ENCODE data around the gene SOS2. TPM values are rescaled to one million over a fixed set of nuclear protein-coding genes. Genes with fewer than 3 reads are reported as not detected.

Gene SOS2
- total RNA-seq, 2 donors from 2014 or later, result 38.2 to 41.7 TPM

- peaks cover 6 to 9% of the 10 kb centered on the region in 2 donors for H3K36me3 Mint-ChIP-seq (ENCODE audit: insufficient read depth in 2 of 2)
- H3K27ac Mint-ChIP-seq, result peak overlapping the region; percentile 11
- no peak for DNase-seq
- peaks cover 3% of the 10 kb centered on the region for H3K4me1 Mint-ChIP-seq (ENCODE audit: low read depth)
- no peaks in the 10 kb centered on the region for H3K27me3 Mint-ChIP-seq (ENCODE audit: low read depth)
- no peaks in the 10 kb centered on the region for H3K9me3 Mint-ChIP-seq
- H3K4me3 Mint-ChIP-seq, result no peak overlapping the region
- no peak for ATAC-seq (replicated peaks in 1 of 2)
These were observed 103.6 kb downstream of the SOS2 start for GRCh38 chr14:50127802-50128201.

- ATAC-seq (replicated peaks in 1 of 2), result peak; percentile 65 to 86
- peaks cover 0 to 4% of the 10 kb centered on the region in 2 donors for H3K36me3 Mint-ChIP-seq (ENCODE audit: insufficient read depth in 2 of 2)
- H3K27ac Mint-ChIP-seq, result no peak overlapping the region
- no peaks in the 10 kb centered on the region for H3K27me3 Mint-ChIP-seq (ENCODE audit: low read depth)
- DNase-seq, result no peak
- peaks cover 6% of the 10 kb centered on the region for H3K4me1 Mint-ChIP-seq (ENCODE audit: low read depth)
- H3K9me3 Mint-ChIP-seq, result no peaks in the 10 kb centered on the region
- H3K4me3 Mint-ChIP-seq, result no peak overlapping the region
These were observed 108.3 kb downstream of the SOS2 start for GRCh38 chr14:50123062-50123461.

GRCh38 chr14:50122291-50122690 is 109.1 kb downstream of the SOS2 start:
- DNase-seq (no peak), ATAC-seq (replicated peaks in 1 of 2) (no peak)
- Mint-ChIP-seq H3K27me3 (ENCODE audit: low read depth) (no peaks in the 10 kb centered on the region), H3K4me3 (no peak overlapping the region), H3K27ac (no peak overlapping the region), H3K4me1 (ENCODE audit: low read depth) (peaks cover 6% of the 10 kb centered on the region), H3K36me3 (ENCODE audit: insufficient read depth in 2 of 2) (peaks cover 0 to 4% of the 10 kb centered on the region in 2 donors), H3K9me3 (no peaks in the 10 kb centered on the region)

GRCh38 chr14:50121486-50121885 is 109.9 kb downstream of the SOS2 start:
- no peak overlapping the region for H3K4me3 Mint-ChIP-seq
- no peak overlapping the region for H3K27ac Mint-ChIP-seq

GRCh38 chr14:50117456-50117855 is 113.9 kb downstream of the SOS2 start:
- no peaks in the 10 kb centered on the region for H3K27me3 Mint-ChIP-seq (ENCODE audit: low read depth)
- H3K9me3 Mint-ChIP-seq, result no peaks in the 10 kb centered on the region
- ATAC-seq (replicated peaks in 1 of 2), result no peak
- peak overlapping the region; percentile 63 for H3K27ac Mint-ChIP-seq
- H3K36me3 Mint-ChIP-seq (ENCODE audit: insufficient read depth in 2 of 2), result peaks cover 8 to 20% of the 10 kb centered on the region in 2 donors
- peak overlapping the region in 1 of 2 donors; percentile 29 for H3K4me3 Mint-ChIP-seq
- peaks cover 42% of the 10 kb centered on the region for H3K4me1 Mint-ChIP-seq (ENCODE audit: low read depth)
- DNase-seq, result no peak

More at GRCh38 chr14:50121486-50121885, 109.9 kb downstream of the SOS2 start:
- Mint-ChIP-seq H3K36me3 (ENCODE audit: insufficient read depth in 2 of 2) (peaks cover under 1 to 6% of the 10 kb centered on the region in 2 donors), H3K9me3 (no peaks in the 10 kb centered on the region), H3K27me3 (ENCODE audit: low read depth) (no peaks in the 10 kb centered on the region), H3K4me1 (ENCODE audit: low read depth) (peaks cover 12% of the 10 kb centered on the region)
- DNase-seq (no peak), ATAC-seq (replicated peaks in 1 of 2) (no peak)

GRCh38 chr14:50116966-50117365 is 114.4 kb downstream of the SOS2 start:
- peaks cover 10 to 25% of the 10 kb centered on the region in 2 donors for H3K36me3 Mint-ChIP-seq (ENCODE audit: insufficient read depth in 2 of 2)
- H3K4me1 Mint-ChIP-seq (ENCODE audit: low read depth), result peaks cover 42% of the 10 kb centered on the region
- H3K9me3 Mint-ChIP-seq, result no peaks in the 10 kb centered on the region
- ATAC-seq (replicated peaks in 1 of 2) (no peak), DNase-seq (no peak)
- H3K27me3 Mint-ChIP-seq (ENCODE audit: low read depth), result no peaks in the 10 kb centered on the region
- peak overlapping the region; percentile 99 for H3K27ac Mint-ChIP-seq
- peak overlapping the region; percentile 84 to 97 for H3K4me3 Mint-ChIP-seq

GRCh38 chr14:50116181-50116956 is 115.0 kb downstream of the SOS2 start, which contains the start of gene VCPKMT:
TSS of gene VCPKMT (minus strand) at chr14:50116572. CDS start at chr14:50116552, 20 bp downstream.
- H3K4me1 Mint-ChIP-seq (ENCODE audit: low read depth), result peaks cover 45% of the 10 kb centered on the region
- H3K9me3 Mint-ChIP-seq, result no peaks in the 10 kb centered on the region
- H3K36me3 Mint-ChIP-seq (ENCODE audit: insufficient read depth in 2 of 2), result peaks cover 10 to 27% of the 10 kb centered on the region in 2 donors
- H3K27ac Mint-ChIP-seq, result peak within 1 kb of the TSS; percentile 99
- DNase-seq (peak; percentile 98 to 99), ATAC-seq (replicated peaks in 1 of 2) (peak; percentile 100)
- peak within 1 kb of the TSS; percentile 84 to 97 for H3K4me3 Mint-ChIP-seq
- no peaks in the 10 kb centered on the region for H3K27me3 Mint-ChIP-seq (ENCODE audit: low read depth)

- Mint-ChIP-seq H3K4me3 (peak overlapping the region in 1 of 2 donors; percentile 80), H3K36me3 (ENCODE audit: insufficient read depth in 2 of 2) (peaks cover 14 to 39% of the 10 kb centered on the region in 2 donors), H3K4me1 (ENCODE audit: low read depth) (peaks cover 62% of the 10 kb centered on the region)
These were observed 117.9 kb downstream of the SOS2 start for GRCh38 chr14:50113381-50114035.

GRCh38 chr14:50110323-50111037 is 120.9 kb downstream of the SOS2 start:
- Mint-ChIP-seq H3K4me3 (peak overlapping the region in 1 of 2 donors; percentile 36), H3K9me3 (no peaks in the 10 kb centered on the region), H3K27me3 (ENCODE audit: low read depth) (no peaks in the 10 kb centered on the region), H3K4me1 (ENCODE audit: low read depth) (peaks cover 50% of the 10 kb centered on the region), H3K27ac (peak overlapping the region; percentile 24), H3K36me3 (ENCODE audit: insufficient read depth in 2 of 2) (peaks cover 10 to 31% of the 10 kb centered on the region in 2 donors)
- DNase-seq (no peak), ATAC-seq (replicated peaks in 1 of 2) (peak; percentile 45 to 47)

More at GRCh38 chr14:50113381-50114035, 117.9 kb downstream of the SOS2 start:
- DNase-seq (no peak), ATAC-seq (replicated peaks in 1 of 2) (no peak)
- Mint-ChIP-seq H3K27me3 (ENCODE audit: low read depth) (no peaks in the 10 kb centered on the region), H3K9me3 (no peaks in the 10 kb centered on the region), H3K27ac (peak overlapping the region; percentile 91)

- Mint-ChIP-seq H3K27ac (peak overlapping the region; percentile 8), H3K36me3 (ENCODE audit: insufficient read depth in 2 of 2) (peaks cover 10 to 27% of the 10 kb centered on the region in 2 donors), H3K9me3 (no peaks in the 10 kb centered on the region), H3K4me1 (ENCODE audit: low read depth) (peaks cover 45% of the 10 kb centered on the region), H3K4me3 (no peak overlapping the region), H3K27me3 (ENCODE audit: low read depth) (no peaks in the 10 kb centered on the region)
- DNase-seq (no peak), ATAC-seq (replicated peaks in 1 of 2) (no peak)
These were observed 122.0 kb downstream of the SOS2 start for GRCh38 chr14:50109342-50109741.

- Mint-ChIP-seq H3K4me1 (ENCODE audit: low read depth) (peaks cover 45% of the 10 kb centered on the region), H3K9me3 (no peaks in the 10 kb centered on the region), H3K4me3 (no peak overlapping the region), H3K27me3 (ENCODE audit: low read depth) (no peaks in the 10 kb centered on the region), H3K27ac (peak overlapping the region; percentile 69), H3K36me3 (ENCODE audit: insufficient read depth in 2 of 2) (peaks cover 8 to 23% of the 10 kb centered on the region in 2 donors)
- no peak for DNase-seq
- ATAC-seq (replicated peaks in 1 of 2), result no peak
These were observed 123.5 kb downstream of the SOS2 start for GRCh38 chr14:50107850-50108249.

- DNase-seq, result no peak
- Mint-ChIP-seq H3K4me1 (ENCODE audit: low read depth) (peaks cover 44% of the 10 kb centered on the region), H3K27ac (peak overlapping the region; percentile 11), H3K36me3 (ENCODE audit: insufficient read depth in 2 of 2) (peaks cover 6 to 13% of the 10 kb centered on the region in 2 donors), H3K4me3 (no peak overlapping the region), H3K27me3 (ENCODE audit: low read depth) (no peaks in the 10 kb centered on the region), H3K9me3 (no peaks in the 10 kb centered on the region)
- ATAC-seq (replicated peaks in 1 of 2), result no peak
These were observed 125.2 kb downstream of the SOS2 start for GRCh38 chr14:50106178-50106577.

- Mint-ChIP-seq H3K27ac (peak overlapping the region; percentile 95), H3K36me3 (ENCODE audit: insufficient read depth in 2 of 2) (peaks cover 2 to 7% of the 10 kb centered on the region in 2 donors), H3K9me3 (no peaks in the 10 kb centered on the region), H3K4me1 (ENCODE audit: low read depth) (peaks cover 52% of the 10 kb centered on the region), H3K4me3 (peak overlapping the region; percentile 66 to 82), H3K27me3 (ENCODE audit: low read depth) (no peaks in the 10 kb centered on the region)
- ATAC-seq (replicated peaks in 1 of 2) (no peak), DNase-seq (no peak)
These were observed 127.8 kb downstream of the SOS2 start for GRCh38 chr14:50103558-50103957.
